HFFc6 (cell line): ENCODE measurements around the gene RGS6. TPM values are rescaled to one million over a fixed set of nuclear protein-coding genes. Genes with fewer than 3 reads are reported as not detected.

ENCODE experiments used
- DNase-seq: peaks from one replicate; pipeline ENCODE4 v3.0.0-alpha.2; 2018
- H3K27ac Mint-ChIP-seq: 2 replicates; pipeline ENCODE4 v1.8.0; 2020; ENCODE audit warnings: mild to moderate bottlenecking, mixed read lengths
- H3K27me3 Mint-ChIP-seq: 2 replicates; pipeline ENCODE4 v1.8.0; 2021; ENCODE audit warnings: mild to moderate bottlenecking, moderate library complexity, mixed read lengths; ENCODE audit not compliant: insufficient read depth
- H3K36me3 Mint-ChIP-seq: 2 replicates; pipeline ENCODE4 v1.8.0; 2021; ENCODE audit warnings: low read depth, mixed read lengths
- H3K4me1 Mint-ChIP-seq: 2 replicates; pipeline ENCODE4 v1.8.0; 2020; ENCODE audit warnings: low read depth, mixed read lengths
- H3K4me3 Mint-ChIP-seq: 2 replicates; pipeline ENCODE4 v1.8.0; 2020; ENCODE audit warnings: mild to moderate bottlenecking, moderate library complexity, mixed read lengths
- H3K9me3 Mint-ChIP-seq: 2 replicates; pipeline ENCODE4 v1.8.0; 2020; ENCODE audit warnings: mild to moderate bottlenecking, mixed read lengths
- total RNA-seq, 6 experiments: library from RNA; stranded (reverse); fragmentation: NEBNext Ultra II Directional; extraction: Animal tissue kit (Norgen Biotek cat#: 25700); gene quantifications; 2 replicates in 1 of 6; 3 replicates in 5 of 6; pipeline ENCODE4 v1.2.3, GENCODE V29; 2021
- TF ChIP-seq, protein P1 (sequence below): fragments of 200-600 bp; sonication (generic); IDR thresholded peaks from 2 replicates; pipeline ENCODE4 v1.5.0; 2021; ENCODE audit warnings: antibody characterized with exemption, mild to moderate bottlenecking

Gene RGS6
- total RNA-seq, 6 experiments from 2014 or later = not detected

DNA sequence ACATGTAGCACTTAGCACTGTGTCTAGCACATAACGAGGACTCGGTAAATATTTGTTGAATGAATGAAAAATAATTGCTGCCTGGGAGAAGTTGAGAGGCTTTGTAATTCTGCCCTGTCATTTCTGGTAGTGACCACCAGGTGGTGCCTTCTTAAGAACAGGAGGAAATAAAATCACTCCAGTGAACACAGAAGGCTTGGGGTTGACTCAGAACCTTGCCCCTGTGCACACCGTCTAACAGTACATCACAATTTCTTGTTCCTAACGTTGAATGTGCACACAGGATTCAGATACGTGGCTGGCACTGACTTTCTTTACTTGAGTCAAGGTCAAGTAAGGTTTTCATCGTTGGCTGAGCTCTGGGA lies 91.8 kb downstream of the RGS6 start:
- Mint-ChIP-seq H3K4me3 (no peak overlapping the region), H3K27ac (no peak overlapping the region), H3K27me3 (no peaks in the 10 kb centered on the region), H3K4me1 (no peaks in the 10 kb centered on the region), H3K9me3 (peaks cover 48% of the 10 kb centered on the region), H3K36me3 (no peaks in the 10 kb centered on the region)
- TF ChIP-seq, protein P1, sequence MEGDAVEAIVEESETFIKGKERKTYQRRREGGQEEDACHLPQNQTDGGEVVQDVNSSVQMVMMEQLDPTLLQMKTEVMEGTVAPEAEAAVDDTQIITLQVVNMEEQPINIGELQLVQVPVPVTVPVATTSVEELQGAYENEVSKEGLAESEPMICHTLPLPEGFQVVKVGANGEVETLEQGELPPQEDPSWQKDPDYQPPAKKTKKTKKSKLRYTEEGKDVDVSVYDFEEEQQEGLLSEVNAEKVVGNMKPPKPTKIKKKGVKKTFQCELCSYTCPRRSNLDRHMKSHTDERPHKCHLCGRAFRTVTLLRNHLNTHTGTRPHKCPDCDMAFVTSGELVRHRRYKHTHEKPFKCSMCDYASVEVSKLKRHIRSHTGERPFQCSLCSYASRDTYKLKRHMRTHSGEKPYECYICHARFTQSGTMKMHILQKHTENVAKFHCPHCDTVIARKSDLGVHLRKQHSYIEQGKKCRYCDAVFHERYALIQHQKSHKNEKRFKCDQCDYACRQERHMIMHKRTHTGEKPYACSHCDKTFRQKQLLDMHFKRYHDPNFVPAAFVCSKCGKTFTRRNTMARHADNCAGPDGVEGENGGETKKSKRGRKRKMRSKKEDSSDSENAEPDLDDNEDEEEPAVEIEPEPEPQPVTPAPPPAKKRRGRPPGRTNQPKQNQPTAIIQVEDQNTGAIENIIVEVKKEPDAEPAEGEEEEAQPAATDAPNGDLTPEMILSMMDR = peak; percentile 60
- DNase-seq = no peak

GRCh38 chr14:72024504-72024903 lies 92.3 kb downstream of the RGS6 start:
- Mint-ChIP-seq H3K36me3 (no peaks in the 10 kb centered on the region), H3K4me3 (no peak overlapping the region), H3K27ac (no peak overlapping the region), H3K9me3 (peaks cover 48% of the 10 kb centered on the region), H3K27me3 (no peaks in the 10 kb centered on the region), H3K4me1 (no peaks in the 10 kb centered on the region)
- no peak for DNase-seq
- TF ChIP-seq, protein P1 = no peak

DNA sequence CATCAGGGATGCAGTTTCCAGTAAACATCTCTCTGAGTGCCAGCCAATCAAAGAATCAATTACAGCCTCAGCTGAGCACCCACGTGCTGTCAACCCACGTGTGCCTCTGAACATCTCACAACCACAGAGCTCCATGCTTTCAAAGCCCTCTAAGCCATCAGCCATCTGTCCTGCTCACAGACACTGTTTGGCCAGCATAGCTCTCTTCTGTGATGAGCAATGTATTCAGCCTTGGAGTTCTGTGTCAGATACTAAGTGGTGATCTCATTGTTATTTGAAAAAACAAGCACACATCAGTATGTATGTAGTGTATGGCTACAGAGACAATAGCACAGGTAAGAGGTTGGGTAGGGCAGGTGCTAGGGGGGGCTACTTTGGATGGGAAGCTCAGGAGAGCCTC lies 94.3 kb downstream of the RGS6 start:
- no peak for DNase-seq
- TF ChIP-seq, protein P1 = no peak
- Mint-ChIP-seq H3K27me3 (no peaks in the 10 kb centered on the region), H3K27ac (no peak overlapping the region), H3K9me3 (peaks cover 40% of the 10 kb centered on the region), H3K4me3 (no peak overlapping the region), H3K4me1 (no peaks in the 10 kb centered on the region), H3K36me3 (no peaks in the 10 kb centered on the region)

DNA sequence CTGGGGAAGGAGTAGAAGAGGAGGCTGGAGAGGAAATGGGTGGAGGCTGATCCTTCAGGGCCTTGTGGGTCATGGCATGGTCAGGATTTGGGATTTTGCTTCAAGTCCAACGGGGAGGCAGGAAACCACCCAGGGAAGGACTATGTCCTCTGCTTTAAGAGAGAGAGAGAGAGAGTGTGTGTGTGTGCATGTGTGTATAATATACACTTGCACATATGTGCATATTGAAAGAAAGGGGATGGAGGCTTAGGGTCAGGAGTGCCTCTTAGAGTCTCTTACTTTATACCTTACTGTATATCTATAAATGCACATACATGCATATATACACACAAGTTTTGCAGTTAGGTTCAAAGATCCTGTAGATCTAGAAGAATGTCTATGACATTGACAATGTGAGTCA lies 94.8 kb downstream of the RGS6 start:
- DNase-seq = no peak
- Mint-ChIP-seq H3K9me3 (peaks cover 36% of the 10 kb centered on the region), H3K27me3 (no peaks in the 10 kb centered on the region), H3K36me3 (no peaks in the 10 kb centered on the region), H3K4me3 (no peak overlapping the region), H3K4me1 (no peaks in the 10 kb centered on the region), H3K27ac (no peak overlapping the region)
- TF ChIP-seq, protein P1 = no peak

DNA sequence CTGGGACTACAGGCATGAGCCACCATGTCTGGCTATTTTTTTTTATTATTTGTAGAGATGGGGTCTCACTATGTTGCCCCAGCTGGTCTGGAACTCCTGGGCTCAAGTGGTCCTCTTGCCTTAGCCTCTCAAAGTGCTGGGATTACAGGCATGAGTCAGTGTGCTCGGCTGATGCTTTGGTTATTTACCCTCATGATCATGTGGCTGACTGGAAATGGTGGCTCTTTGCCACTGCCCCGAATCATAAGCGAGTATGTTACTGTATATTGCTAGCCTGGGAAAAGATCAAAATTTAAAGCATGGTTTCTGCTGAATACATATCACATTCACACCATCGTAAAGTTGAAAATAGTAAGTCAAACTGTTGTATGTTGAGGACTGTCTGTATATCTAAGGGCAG lies 101.1 kb downstream of the RGS6 start:
- H3K4me1 Mint-ChIP-seq = no peaks in the 10 kb centered on the region

More for the DNA sequence above, 101.1 kb downstream of the RGS6 start:
- peaks cover 27% of the 10 kb centered on the region for H3K9me3 Mint-ChIP-seq
- TF ChIP-seq, protein P1 = no peak
- no peak overlapping the region for H3K27ac Mint-ChIP-seq
- H3K36me3 Mint-ChIP-seq = no peaks in the 10 kb centered on the region
- H3K27me3 Mint-ChIP-seq = no peaks in the 10 kb centered on the region
- no peak overlapping the region for H3K4me3 Mint-ChIP-seq
- DNase-seq = no peak
